Testis (tissue), 2 donors: Measurements from ENCODE around the gene MRPS5.

Source experiments
- POLR2A ChIP-seq: fragments of 450-650 bp; IDR thresholded peaks from one replicate; pipeline ENCODE4 v1.6.1; 2017; ENCODE audit warnings: antibody characterized with exemption, mild to moderate bottlenecking, moderate library complexity
- TF ChIP-seq, protein P1 (sequence below), 3 experiments: fragments of 450-650 bp in 2 of 3; fragments of 200-600 bp in 1 of 3; sonication (generic) in 1 of 3; IDR thresholded peaks; one replicate each; pipeline ENCODE4 v1.5.1; 2016 to 2019; ENCODE audit warnings: antibody characterized with exemption in 3 of 3, mild to moderate bottlenecking in 2 of 3, moderate library complexity in 1 of 3

DNA sequence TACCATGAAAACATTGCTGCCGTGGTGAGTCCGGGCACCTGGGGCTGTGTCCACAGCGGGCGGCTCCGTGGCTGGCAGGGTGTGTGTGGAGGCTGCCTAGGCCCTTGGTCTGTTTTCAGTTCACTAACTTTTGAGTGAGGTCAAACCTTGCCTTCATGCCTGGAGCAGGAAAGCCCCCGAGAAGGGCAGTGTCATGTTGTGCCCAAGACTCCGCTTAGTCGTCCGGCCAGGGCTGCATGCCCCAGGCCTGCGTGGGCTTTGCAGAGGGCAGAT is 72.0 kb downstream of the MRPS5 start:
- TF ChIP-seq, protein P1, sequence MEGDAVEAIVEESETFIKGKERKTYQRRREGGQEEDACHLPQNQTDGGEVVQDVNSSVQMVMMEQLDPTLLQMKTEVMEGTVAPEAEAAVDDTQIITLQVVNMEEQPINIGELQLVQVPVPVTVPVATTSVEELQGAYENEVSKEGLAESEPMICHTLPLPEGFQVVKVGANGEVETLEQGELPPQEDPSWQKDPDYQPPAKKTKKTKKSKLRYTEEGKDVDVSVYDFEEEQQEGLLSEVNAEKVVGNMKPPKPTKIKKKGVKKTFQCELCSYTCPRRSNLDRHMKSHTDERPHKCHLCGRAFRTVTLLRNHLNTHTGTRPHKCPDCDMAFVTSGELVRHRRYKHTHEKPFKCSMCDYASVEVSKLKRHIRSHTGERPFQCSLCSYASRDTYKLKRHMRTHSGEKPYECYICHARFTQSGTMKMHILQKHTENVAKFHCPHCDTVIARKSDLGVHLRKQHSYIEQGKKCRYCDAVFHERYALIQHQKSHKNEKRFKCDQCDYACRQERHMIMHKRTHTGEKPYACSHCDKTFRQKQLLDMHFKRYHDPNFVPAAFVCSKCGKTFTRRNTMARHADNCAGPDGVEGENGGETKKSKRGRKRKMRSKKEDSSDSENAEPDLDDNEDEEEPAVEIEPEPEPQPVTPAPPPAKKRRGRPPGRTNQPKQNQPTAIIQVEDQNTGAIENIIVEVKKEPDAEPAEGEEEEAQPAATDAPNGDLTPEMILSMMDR (IDR thresholded peaks at IDR 0.05) = no peak
- TF ChIP-seq POLR2A = no peak
